ENCODE data around the gene MYRF. TPM values are rescaled to one million over a fixed set of nuclear protein-coding genes. Genes with fewer than 3 reads are reported as not detected.

MYRF gene
- total RNA-seq, 1 donor from 2014 or later, result 0.26 TPM

DNA sequence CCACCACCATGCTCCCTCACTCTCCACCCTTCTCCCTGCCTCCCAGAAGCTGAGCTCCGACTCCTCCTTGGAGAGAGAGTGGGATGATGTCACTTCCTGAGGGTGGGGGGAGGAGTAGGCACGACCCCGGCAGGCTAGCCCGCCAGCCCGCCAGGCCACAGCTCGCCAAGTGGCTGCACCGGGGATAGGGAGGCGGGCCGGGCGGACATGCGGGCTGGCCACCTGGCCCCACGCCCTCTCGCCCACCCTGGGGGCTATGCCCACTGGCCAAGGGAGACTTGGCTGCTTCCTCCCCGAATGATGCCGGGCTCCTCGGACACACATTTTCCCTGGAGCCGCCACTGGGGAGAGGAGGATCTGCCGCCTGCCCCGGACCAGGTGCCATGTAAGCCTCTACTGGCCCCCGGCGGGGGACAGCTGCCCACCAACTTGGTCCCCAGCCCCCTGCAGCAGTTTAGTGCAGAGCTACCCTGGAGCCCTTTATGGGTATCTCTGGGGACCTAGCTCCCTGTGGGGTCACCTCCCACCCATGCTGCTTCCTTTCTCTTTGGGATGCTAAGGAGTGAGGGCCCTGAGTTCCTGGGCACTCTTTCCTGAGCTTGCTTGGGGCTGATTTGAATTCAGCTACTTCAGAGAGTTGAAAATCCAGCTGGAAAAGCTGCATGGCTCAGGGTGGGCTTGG lies 33.7 kb upstream of the MYRF start:
- no peak for DNase-seq (ENCODE audit: low read depth in 2 of 2)

DNA sequence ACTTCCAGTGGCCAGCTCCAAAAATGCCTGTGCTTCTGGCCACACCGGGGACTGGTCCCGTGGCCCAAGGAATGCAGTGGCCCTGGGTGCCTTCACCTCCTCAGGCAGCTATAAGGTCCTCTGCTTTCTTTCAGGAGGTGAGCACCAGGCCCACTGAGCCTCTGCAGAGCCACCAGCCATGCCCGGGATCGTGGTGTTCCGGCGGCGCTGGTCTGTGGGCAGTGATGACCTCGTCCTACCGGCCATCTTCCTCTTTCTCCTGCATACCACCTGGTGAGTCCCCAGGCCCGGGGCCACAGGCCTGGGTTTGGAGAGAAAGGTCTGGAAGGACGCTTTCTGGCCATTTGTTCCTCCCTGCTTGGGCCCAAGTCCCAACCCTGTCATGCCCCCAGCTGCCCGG lies 32.5 kb upstream of the MYRF start:
- no peak for DNase-seq (ENCODE audit: low read depth in 2 of 2)

DNA sequence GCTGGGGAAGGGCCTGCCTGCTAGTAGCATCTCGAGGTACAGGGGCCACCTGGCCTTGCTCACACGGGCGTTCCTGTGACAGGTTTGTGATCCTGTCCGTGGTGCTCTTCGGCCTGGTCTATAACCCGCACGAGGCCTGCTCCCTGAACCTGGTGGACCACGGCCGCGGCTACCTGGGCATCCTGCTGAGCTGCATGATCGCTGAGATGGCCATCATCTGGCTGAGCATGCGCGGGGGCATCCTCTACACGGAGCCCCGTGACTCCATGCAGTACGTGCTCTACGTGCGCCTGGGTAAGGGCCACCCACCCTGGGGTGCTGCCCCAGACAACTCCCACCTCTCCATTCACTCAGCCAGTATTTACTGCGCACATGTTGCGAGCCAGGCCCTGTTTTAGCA lies 31.8 kb upstream of the MYRF start:
- DNase-seq (ENCODE audit: low read depth in 2 of 2), result no peak

DNA sequence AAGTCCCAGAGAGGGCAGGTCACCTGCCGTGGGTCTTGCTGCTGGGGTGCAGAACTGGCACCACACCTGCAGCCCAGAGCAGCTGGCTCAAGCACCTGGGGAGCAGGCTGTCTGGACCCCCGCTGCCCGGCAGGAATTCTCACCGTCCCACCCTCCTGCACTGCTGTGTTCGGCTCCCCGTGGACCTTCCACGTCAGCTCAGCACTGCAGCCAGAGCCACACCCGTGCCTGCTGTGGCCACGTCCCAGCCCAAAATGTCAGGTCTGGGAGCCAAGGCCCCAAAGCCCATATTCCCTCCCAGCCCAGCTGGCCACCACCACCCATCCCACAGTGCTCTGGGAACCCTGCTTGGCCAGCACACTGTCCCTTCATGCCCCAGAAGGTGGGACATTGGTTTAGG lies 28.0 kb upstream of the MYRF start:
- DNase-seq (ENCODE audit: low read depth in 2 of 2), result no peak

DNA sequence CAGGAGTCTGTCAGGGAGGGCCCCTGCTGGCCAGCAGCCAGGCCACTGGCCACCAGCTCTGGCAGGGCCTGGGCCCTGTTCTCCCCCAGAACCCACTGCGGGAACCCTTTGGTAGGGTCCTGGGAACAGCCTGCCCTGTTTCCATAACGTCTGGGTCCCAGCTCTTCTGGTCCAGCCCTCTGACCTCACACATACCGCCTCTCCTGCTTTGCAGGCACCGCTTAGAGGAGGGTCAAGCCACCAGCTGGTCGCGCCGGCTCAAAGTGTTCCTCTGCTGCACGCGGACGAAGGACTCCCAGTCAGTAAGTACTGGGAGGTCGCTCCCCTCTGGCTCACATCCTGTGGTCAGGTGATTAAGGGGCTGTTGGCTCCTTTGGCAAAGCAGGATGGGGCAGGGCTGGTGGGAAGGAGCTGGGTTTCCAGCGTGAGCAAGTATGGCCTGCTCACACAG lies 26.6 kb upstream of the MYRF start:
- DNase-seq (ENCODE audit: low read depth in 2 of 2), result peak in 1 of 2 donors; percentile 29

DNA sequence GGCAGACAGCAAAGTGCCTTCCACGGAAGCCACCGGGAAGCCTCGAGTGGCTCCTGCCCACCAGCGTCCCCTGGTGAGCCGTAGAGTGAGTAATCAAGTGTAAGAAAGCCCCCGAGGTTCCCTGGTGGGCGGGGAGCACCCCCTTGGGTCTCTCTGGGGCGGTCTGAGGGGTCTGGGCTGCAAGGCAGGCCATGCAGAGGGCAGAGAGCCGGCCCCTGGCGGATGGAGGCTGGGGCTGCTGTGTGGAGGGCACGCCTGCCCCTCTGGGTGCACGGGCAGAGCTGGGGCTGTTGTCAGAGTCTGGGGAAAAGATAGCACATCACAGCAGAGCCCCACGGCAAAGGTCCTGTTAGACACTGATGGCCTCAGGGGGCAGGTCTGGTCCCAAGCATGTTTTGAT lies 25.7 kb upstream of the MYRF start:
- no peak for DNase-seq (ENCODE audit: low read depth in 2 of 2)

DNA sequence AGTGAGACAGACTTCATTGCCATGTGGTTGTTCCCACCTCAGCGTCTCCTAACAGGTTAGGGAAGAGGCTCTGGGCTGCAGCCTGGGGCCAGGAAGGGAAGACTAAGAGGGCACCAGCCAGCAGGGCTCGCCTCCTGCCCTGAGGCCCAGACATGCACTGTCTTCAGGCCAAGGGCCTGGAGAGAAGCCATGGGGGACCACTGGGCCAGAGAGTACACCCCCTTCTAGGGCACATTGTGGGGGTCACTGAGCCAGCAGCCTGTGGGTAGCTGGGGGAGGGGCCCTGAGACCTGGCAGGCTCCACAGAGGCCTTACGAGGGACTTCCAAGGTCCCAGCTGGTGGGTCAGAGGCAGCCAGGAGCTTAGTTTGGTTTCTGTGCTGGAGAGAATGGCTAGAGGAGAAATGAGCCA lies 25.0 kb upstream of the MYRF start:
- DNase-seq (ENCODE audit: low read depth in 2 of 2), result no peak

DNA sequence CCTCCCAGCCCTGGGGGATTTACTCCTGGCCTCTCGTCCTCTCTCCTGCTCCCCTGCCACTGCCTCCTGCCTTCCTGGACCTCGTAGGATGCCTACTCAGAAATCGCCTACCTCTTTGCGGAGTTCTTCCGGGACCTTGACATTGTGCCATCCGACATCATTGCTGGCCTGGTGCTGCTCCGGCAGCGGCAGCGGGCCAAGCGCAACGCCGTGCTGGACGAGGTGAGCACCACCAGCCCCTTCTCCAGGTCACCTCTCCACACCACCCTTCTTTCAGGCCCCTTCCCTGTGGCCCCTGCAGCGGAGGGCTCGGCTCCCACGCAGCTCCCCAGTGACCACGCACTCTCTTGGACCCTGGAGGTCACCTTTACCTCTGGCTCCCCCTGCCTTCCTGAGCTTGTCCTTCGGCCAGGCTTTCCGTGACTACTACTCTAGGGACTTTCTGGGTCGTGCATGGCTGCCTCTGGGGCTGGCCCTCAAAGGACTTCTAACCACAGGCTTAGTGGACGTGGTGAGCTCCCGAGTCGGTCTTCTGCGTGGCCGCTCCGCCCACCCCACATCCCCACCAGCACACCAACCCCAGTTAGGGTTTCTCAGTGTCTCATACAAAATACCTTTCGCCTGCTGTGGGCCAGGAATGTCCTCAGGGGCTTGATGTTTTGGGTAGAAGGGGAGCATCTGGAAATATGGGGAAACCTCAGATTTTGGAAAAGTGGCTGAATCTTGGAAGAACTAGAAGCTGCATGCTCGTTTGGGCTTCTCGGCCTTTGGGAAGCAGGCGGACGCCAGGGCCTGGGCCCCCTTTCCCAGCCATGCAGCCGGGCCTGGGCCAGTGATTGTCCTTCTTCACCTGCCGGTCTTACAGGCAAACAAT lies 24.1 kb upstream of the MYRF start:
- DNase-seq (ENCODE audit: low read depth in 2 of 2), result no peak

DNA sequence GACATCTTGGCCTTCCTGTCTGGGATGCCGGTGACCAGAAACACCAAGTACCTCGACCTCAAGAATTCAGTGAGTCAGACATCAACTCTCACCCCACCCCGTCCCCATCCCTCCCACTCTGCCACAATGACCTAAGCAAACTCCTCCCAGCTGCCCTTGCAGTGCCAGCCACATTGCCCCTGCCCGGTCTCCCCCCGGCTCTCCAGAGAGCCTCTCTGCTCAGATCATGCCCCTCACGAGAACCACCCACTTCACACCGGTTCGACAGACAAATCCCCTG lies 23.6 kb upstream of the MYRF start:
- no peak for DNase-seq (ENCODE audit: low read depth in 2 of 2)

DNA sequence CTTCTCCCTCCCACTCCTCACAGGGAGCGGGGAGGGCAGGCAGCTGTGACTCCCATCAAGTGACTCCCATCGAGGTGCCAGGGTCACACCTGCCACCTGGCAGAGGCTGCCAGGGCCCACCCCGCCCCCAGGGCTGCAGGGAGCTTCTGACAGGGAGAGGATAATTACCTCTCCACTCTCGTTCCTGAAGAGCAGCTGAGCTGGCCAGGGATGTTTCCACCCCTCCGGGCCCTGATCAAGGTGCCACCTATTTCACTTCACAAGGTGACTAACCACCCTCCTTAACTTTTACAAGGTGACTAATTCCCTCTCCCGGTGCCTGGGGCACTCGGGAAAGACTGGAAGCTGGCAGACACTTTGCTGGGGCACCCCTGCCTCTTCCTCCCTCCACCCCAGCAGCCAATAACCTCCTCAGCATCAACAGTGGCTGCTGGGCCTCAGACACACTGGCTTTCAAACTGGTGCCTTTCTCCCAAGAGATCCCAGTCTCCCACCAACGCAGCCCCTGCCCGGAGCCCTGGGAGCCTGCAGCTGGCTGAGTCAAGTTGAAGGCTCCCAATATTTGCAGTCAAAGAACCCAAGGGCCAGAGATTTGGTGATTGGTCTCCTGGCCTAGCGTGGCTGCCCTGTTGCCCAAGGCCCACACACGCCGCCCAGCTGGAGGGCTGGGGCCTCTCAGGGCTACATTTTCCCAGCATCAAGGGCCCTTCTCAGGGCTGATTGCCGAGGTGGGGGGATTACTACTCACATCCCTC lies 22.0 kb upstream of the MYRF start:
- no peak for DNase-seq (ENCODE audit: low read depth in 2 of 2)

DNA sequence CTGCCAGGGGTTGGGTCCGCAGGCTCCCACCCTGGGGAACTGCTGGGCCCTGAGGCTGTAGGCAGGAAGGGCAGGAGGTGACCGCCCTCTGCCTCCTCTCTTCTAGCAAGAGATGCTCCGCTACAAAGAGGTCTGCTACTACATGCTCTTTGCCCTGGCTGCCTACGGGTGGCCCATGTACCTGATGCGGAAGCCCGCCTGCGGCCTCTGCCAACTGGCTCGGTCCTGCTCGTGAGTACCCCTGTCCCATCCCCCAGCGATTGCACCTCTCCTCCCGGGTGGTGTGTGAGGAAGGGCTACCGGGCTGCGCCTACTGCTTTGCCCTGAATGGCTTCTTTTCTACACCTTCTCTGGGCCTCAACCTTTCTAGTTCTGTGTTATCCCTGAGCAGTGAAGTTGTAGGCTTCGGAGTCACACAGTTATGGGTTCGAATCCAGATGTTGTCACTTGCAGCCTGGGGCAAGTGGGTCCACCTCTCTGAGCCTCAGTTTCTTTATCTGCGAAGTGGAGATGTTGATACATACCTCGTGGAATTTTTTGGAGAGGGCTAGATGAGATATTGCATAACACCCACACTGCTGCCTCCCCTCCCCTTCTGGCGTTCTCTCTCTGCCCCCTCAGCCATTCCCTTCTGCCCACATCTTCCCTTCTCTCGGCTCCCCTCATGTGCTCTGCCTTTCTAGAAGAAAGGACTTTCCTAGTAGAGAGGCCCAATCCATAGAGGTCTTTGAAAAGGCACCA lies 21.1 kb upstream of the MYRF start:
- DNase-seq (ENCODE audit: low read depth in 2 of 2), result no peak

DNA sequence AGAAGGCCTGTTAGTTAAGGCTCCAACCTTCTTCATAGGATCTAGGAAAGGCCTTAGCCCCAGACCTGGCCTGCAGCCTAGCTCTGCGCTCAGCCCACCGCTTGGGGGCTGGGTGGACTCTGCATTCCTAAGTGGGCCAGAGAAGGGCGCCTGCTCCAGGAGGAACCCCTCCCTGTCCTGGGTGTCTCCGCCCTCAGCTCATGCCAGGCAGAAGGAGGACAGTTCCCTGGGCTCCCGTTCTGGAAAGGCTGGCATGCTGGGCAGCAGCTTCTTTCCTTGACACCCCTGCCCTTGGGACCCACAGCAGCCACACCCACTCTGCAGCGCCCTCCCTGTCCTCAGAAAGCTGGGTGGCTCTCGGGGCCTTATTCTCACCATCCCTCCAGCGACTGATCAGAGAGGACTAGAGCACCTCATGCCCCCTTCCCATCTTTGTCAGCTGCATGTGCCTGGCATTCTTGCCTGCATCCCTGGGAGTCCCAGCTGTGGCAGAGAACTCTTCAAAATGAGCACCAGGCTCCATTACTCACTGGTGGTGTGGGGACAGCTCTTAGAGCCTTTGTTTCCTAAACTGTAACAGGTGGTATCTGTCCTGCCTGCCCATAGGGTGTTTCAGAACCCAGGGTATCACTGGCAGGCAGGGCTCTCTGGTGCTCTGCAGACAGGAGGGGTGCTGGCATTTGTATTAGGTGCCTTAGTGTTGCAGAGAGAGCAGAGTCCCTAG lies 20.3 kb upstream of the MYRF start:
- no peak for DNase-seq (ENCODE audit: low read depth in 2 of 2)

DNA sequence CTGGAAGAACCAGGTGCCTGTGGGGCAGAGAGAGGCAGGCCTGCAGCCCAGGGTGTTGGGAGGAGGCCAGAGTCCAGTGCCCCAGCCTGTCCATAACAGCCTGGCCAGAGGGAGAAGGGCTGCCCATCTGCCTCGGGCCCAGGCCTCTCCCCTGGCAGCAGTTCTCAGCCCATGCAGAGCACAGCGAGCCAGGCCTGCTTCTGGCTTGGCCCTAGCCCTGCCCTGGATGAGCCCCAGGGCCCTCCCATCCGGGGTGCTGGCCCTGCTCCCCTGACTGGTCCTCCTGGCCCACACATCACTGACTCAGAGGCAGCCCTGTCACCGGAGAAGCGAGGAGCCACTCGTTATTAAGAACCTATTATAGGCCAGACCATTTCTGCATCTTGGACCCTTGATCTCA lies 19.7 kb upstream of the MYRF start:
- DNase-seq (ENCODE audit: low read depth in 2 of 2), result no peak

DNA sequence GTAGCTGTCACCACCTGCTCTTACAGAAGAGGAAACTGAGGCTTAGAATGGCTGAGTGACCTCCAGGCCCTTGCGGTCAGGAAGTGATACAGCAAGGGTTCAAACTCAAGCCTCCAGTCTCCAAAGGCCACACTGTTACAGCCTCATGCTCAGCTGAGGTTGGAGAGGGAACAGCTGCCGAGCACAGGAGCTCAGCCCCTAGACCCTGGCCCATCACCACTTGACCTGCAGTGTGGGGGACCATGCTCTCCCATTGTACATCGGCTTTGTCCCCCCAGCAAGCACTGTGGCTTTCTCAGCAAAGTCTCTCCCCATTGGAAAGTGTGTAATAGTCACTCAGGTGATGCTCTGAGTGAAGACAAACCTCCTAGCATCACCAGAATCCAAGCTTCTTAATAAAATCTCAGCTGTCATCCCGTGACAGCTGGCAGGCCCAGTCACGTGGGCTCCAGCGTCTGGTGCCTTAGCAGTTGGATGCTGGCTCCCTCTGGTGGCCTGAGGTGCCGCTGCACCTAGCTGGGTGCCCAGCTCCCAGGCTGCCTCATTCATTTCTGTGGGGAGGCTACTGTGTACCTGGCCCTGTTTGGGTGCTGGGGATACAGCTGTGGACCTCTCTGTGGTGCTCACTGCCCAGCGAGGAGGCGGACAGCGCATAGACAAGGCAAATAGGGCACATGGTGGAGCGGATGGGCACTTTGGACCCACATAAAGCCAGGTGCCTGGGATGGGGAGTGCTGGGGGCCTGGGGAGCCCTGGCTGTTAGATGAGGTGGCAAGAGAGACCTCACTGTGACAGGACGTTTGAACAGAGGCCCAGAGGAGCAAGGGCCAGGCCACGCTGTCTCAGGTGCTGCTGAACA lies 19.1 kb upstream of the MYRF start:
- DNase-seq (ENCODE audit: low read depth in 2 of 2), result peak; percentile 51 to 84

DNA sequence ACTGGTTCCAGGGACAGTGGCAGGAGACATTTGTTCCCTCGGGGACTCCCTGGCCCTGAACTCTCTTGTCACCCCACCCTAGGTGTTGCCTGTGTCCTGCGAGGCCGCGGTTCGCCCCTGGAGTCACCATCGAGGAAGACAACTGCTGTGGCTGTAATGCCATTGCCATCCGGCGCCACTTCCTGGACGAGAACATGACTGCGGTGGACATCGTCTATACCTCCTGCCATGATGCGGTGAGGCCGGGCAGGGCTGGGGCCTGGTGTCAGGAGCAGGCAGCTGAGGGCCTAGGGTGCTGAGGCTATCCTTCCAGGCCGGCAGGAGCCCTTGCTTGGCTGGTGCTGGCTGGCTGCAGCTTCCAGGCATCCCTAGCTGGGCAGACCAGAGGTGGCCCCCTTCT lies 17.7 kb upstream of the MYRF start:
- no peak for DNase-seq (ENCODE audit: low read depth in 2 of 2)

DNA sequence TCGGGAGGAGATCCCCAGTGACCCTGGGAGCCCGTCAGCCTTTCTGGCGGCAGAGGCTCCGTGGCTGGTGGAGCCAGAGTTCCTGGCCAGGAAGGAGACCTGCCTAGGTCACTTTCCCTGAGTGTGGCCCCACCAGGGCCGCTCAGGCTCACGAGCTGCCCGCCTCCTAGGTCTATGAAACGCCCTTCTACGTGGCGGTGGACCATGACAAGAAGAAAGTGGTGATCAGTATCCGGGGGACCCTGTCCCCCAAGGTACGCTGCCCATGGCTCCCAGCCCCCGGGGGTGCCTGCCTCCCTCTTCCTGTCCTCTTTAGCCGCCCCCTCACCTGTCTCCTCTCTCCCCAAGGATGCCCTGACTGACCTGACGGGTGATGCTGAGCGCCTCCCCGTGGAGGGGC lies 17.0 kb upstream of the MYRF start:
- no peak for DNase-seq (ENCODE audit: low read depth in 2 of 2)

DNA sequence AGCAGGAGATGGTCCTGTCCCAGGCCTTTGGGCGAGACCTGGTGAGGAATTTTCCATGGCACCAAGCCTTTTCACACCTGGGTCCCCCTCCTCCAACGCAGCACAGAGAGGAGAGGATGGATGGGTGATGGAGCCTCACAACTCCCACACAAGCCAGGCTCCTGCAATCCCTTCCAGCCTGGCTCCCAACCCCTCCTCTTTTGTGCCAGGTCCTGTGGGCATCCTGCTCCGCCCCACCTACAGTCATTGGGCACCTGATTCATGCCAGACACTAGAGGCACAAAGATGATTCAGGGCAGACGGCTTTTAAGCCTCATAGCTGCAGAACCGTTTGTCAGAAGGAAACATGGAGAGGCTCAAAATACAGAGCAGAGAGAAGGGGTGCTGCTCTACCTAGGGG lies 16.1 kb upstream of the MYRF start:
- no peak for DNase-seq (ENCODE audit: low read depth in 2 of 2)

DNA sequence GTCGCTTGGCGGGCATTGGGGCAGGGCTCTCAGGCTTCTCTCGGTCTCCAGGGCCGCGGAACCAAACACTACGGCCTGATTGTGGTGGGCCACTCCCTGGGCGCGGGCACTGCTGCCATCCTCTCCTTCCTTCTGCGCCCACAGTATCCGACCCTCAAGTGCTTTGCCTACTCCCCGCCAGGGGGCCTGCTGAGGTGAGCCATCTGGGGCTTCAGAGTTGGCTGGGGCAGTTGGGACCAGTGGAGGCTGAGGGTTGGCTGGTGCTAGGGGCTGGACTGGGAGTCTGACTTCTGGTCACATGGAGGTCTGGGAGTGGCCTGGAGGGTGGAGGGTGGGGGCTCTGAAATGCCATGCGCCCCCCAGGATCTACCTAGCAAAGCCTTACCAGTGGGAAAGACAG lies 15.3 kb upstream of the MYRF start:
- DNase-seq (ENCODE audit: low read depth in 2 of 2), result no peak

DNA sequence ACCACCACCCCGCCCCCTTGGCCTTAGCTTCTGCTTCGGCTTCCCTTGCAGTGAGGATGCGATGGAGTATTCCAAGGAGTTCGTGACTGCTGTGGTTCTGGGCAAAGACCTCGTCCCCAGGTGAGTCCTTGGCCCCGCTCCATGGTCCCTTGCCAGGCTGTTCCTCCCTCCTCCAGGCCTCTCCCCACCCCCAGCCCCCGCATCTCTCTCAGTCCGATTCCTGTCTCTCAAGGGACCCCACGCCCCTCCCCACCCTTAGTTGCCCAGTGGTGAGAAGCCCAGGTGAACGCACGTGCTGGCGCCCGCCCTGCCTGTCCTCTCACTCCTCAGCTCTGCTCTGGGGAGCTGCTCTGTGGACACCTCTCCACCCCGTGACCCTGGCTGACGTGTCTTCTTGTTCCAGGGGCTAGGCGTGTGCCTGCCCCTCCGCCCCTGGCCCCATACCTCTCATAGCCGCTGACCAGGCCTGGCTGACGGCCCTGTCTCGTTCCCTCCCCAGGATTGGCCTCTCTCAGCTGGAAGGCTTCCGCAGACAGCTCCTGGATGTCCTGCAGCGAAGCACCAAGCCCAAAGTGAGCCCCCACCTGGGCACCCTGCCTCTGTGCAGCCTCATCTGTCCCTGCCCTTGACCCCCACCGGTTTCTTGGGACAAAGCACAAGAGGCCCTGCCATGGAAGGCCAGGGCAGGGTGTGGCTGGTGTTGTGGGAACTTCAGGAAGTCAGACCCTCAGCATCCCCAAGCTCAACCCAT lies 14.6 kb upstream of the MYRF start:
- DNase-seq (ENCODE audit: low read depth in 2 of 2), result no peak

DNA sequence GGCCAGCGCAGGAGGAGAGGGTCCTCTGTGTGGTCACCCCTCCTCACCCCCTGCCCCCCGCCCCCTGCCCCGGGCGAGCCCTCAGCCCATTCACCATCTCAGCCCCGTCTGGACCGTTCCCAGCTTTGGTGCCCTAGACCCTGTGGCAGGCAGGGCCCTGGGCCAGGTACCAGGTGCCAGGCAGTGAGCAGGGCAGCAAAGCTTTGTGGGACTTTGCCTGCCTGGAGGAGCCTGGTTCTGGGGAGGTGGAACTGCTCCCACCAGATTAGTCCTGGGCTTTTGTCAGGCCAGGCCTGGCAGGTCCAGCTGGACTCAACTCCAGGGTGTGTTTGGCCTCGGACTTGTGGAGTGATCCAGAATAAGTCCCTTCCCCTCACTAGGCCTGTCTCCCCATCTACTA lies 13.7 kb upstream of the MYRF start:
- no peak for DNase-seq (ENCODE audit: low read depth in 2 of 2)
